Measurements from ENCODE around the gene KLHL29.

- no peak for TF ChIP-seq CTCF (IDR thresholded peaks at IDR 0.05)
- no peak for TF ChIP-seq EZH2 (IDR thresholded peaks at IDR 0.05; ENCODE audit: borderline replicate concordance, insufficient read depth, low read depth, low read length, poor library complexity, severe bottlenecking)
These were observed 360.2 kb downstream of the KLHL29 start for GRCh38 chr2:23745068-23745725.

Data from B cell (primary cell).